Breast epithelium (tissue), 3 donors: ENCODE measurements around the gene NPVF.

ENCODE experiments used
- POLR2A ChIP-seq: fragments of 450-650 bp; IDR thresholded peaks from one replicate; pipeline ENCODE4 v1.6.1; 2016; ENCODE audit warnings: antibody characterized with exemption, mild to moderate bottlenecking, moderate library complexity
- POLR2AphosphoS5 ChIP-seq, 3 donors: sonication (generic); formaldehyde crosslinking; IDR thresholded peaks; one replicate each; pipeline ENCODE4 v1.6.1; 2017; ENCODE audit warnings: antibody characterized with exemption in 3 of 3
- TF ChIP-seq, protein P1 (sequence below), 3 donors: fragments of 450-650 bp; IDR thresholded peaks; one replicate each; pipeline ENCODE4 v1.5.1; 2016 to 2017; ENCODE audit warnings: antibody characterized with exemption in 3 of 3, mild to moderate bottlenecking in 3 of 3, moderate library complexity in 3 of 3

DNA sequence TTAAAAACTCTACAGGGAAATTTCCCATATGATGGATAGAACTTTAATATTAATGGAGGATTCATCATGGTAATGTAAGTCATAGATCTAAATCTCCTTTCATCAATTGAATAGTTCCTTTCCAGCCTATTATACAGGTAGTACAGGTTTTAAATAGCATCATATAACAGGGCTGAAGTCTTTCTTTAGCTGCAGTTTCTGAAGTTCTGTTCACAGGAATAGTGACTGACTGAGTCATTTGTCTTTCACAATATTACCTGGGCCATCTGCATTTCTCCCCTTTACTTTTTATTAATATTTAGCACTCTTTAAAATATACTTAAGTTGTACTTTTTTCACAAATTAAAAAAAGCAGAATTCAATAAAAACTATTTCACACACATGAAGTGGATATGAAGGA is 12.6 kb upstream of the NPVF start:
- TF ChIP-seq, protein P1, sequence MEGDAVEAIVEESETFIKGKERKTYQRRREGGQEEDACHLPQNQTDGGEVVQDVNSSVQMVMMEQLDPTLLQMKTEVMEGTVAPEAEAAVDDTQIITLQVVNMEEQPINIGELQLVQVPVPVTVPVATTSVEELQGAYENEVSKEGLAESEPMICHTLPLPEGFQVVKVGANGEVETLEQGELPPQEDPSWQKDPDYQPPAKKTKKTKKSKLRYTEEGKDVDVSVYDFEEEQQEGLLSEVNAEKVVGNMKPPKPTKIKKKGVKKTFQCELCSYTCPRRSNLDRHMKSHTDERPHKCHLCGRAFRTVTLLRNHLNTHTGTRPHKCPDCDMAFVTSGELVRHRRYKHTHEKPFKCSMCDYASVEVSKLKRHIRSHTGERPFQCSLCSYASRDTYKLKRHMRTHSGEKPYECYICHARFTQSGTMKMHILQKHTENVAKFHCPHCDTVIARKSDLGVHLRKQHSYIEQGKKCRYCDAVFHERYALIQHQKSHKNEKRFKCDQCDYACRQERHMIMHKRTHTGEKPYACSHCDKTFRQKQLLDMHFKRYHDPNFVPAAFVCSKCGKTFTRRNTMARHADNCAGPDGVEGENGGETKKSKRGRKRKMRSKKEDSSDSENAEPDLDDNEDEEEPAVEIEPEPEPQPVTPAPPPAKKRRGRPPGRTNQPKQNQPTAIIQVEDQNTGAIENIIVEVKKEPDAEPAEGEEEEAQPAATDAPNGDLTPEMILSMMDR (IDR thresholded peaks at IDR 0.05): no peak
- TF ChIP-seq POLR2AphosphoS5 (IDR thresholded peaks at IDR 0.05): no peak
- no peak for TF ChIP-seq POLR2A
